NT2/D1 (cell line): ENCODE measurements around the gene STPG4.

Experiments used
- SUZ12 ChIP-seq: IDR thresholded peaks from 2 replicates; pipeline ENCODE4 v1.6.1; 2011; ENCODE audit not compliant: insufficient read length, insufficient read depth; ENCODE audit errors: extremely low read depth
- YY1 ChIP-seq: IDR thresholded peaks from 2 replicates; pipeline ENCODE4 v1.6.1; 2011; ENCODE audit not compliant: insufficient read length, insufficient read depth

DNA sequence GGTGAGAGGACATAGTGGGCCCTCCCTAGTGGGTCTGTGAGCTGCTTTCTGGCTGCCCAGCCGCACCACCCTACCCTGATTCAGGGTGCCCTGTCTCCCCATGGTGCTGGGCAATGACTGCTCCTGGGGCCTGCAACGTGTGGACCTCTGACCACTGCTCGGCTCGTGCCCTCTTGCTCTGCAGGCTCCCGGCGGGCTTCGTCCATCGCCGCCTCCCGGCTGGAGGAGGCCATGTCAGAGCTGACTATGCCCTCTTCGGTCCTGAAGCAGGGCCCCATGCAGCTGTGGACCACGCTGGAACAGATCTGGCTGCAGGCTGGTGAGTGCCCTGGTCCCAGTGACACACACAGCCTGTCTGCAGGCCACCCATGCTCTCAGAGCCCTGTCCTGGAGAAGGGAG lies 103.5 kb downstream of the STPG4 start:
- no peak for TF ChIP-seq YY1
- TF ChIP-seq SUZ12: no peak
